Jurkat, Clone E6-1 (cell line): ENCODE data around the gene CABP4.
"Not testable (repeated sequence)": the region's sequence is repeated elsewhere in the genome, so short reads cannot be mapped to it uniquely, and the experiment has no call there.

Experiments used
- DNase-seq: peaks from one replicate; pipeline ENCODE4 v3.0.0-alpha.2; 2011; ENCODE audit warnings: low read depth, low spot score
- H3K4me3 ChIP-seq: 2 replicates; pipeline ENCODE4 v1.5.1; 2011; ENCODE audit warnings: mild to moderate bottlenecking, low read length, control low read depth, moderate library complexity

The CABP4 gene

DNA sequence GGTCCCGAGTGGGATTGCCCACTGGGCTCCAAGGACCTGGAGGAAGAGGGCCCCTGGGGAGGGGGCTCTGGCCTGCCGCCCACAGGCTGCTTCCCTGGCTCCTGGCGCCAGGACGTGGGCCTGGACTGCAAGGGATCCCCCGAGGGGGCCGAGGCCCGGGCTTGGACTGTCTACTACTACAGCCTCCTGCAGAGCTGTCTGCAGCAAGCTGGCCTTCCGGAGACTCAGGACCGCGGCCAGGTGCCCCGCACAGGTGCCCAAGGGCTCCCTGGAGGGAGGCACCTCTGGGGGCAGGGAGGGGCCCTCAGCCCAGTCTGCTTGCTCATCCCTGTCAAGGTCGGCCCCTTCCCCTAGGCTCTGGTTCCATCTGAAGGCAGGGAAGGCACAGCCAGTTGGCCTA lies 37.7 kb upstream of the CABP4 start:
- peak overlapping the region; percentile 15; the same call in 1 of the 2 replicates for H3K4me3 ChIP-seq
- DNase-seq: no peak

GRCh38 chr11:67418476-67419281 lies 36.5 kb upstream of the CABP4 start:
- no peak for DNase-seq
- H3K4me3 ChIP-seq: peak overlapping the region; percentile 7

DNA sequence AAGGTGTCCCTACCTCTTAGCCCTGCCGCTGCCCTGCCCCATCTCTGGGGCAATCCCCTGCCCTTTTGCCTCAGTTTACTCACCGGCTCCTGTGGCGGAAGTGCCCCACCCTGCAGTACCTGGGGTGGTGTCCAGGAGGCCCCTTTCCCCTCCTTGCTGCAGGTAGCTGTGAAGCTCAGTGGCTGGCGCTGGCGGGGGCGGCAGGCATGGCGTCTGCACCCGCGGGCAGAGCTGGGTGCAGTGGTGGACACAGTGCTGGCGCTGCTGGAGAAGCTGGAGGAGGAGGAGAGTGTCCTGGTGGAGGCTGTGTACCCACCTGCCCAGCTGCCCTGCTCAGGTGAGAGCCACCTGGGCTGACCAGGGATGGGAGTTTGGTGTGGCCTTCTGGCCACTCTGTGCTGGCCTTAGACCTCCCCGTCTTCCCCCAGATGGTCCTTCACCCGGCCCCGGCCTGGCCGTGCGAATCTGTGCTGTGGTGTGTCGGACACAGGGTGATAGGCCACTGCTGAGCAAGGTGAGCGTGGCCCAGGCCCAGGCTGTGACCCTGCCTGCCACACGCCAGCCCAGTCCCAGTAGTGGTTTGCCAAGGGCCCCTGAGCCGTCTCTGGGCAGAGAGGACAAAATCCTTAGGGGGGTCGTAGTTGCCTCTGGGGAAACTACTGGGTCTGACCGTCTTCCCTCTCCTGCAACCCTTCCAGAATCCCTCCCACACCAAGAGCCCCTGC lies 35.7 kb upstream of the CABP4 start:
- peak overlapping the region; percentile 7 for H3K4me3 ChIP-seq
- DNase-seq: no peak

GRCh38 chr11:67420147-67420645 lies 35.0 kb upstream of the CABP4 start:
- DNase-seq: no peak
- H3K4me3 ChIP-seq: peak overlapping the region; percentile 49

DNA sequence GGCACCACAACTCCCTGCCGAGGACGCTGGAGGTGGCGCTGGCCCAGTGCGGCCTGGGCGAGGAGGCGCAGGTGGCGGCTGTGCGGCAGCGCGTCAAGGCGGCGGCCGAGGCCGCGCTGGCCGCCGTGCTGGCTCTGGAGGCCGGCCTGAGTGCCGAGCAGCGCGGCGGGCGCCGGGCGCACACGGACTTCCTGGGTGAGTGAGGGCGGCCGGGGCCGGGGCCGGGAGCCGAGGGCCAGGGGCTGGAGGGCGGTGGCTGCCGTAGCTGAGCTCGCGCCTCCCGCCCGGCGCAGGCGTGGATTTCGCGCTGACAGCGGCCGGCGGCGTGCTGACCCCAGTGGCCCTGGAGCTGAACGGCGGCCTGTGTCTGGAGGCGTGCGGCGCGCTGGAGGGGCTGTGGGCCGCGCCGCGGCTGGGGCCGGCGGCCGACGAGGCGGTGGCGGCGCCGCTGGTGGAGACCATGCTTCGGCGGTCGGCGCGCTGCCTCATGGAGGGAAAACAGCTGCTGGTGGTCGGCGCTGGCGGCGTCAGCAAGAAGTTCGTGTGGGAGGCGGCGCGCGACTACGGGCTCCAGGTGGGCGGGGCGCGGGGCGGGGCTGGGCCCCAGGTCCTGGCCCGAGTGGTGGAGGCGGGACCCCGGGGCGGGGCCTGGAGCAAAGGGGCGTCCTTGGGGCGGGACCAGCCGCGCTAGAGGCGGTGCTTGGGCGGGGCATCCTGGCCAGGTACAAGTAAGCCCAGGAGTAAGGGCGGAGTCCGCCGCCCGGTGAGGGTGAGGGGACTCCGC lies 34.3 kb upstream of the CABP4 start:
- DNase-seq: peak; percentile 88
- H3K4me3 ChIP-seq: peak overlapping the region; percentile 49

DNA sequence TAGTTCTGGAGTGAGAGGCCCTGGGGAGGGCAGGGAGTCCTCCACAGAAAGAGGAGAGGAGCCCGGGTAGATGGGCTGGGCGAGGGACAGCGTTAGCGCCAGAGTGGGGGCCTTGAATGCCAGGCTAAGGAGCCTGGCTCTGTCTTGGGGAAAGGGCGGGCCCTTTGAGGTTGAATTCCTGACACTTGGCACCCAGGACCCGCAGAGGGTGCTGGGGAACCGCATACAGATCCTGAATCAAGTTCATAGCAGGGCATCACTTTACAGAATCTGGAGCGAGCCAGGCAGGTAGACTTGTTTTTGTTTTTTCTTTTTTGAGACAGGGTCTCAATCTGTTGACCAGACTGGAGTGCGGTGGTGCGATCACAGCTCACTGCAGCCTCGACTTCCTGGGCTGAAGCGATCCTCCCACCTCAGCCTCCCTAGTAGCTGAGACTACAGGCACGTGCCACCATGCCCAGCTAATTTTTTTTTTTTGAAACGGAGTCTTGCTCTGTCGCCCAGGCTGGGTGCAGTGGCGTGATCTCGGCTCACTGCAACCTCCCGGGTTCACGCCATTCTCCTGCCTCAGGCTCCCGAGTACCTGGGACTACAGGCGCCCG lies 33.6 kb upstream of the CABP4 start:
- no peak for DNase-seq
- H3K4me3 ChIP-seq: 0 out of 2 replicates have a peak overlapping the region, but pooled peaks have one; percentile 16

- no peak for DNase-seq
- H3K4me3 ChIP-seq: no peak overlapping the region
These were observed 32.3 kb upstream of the CABP4 start for GRCh38 chr11:67422891-67423290.

GRCh38 chr11:67423466-67423865 lies 31.7 kb upstream of the CABP4 start:
- no peak overlapping the region for H3K4me3 ChIP-seq
- no peak for DNase-seq

- DNase-seq: no peak
- H3K4me3 ChIP-seq: no peak overlapping the region
These were observed 31.1 kb upstream of the CABP4 start for GRCh38 chr11:67423891-67424613.

- peak overlapping the region; percentile 100 for H3K4me3 ChIP-seq
- not testable (repeated sequence) for DNase-seq
These were observed 27.7 kb upstream of the CABP4 start for GRCh38 chr11:67427364-67427859.

DNA sequence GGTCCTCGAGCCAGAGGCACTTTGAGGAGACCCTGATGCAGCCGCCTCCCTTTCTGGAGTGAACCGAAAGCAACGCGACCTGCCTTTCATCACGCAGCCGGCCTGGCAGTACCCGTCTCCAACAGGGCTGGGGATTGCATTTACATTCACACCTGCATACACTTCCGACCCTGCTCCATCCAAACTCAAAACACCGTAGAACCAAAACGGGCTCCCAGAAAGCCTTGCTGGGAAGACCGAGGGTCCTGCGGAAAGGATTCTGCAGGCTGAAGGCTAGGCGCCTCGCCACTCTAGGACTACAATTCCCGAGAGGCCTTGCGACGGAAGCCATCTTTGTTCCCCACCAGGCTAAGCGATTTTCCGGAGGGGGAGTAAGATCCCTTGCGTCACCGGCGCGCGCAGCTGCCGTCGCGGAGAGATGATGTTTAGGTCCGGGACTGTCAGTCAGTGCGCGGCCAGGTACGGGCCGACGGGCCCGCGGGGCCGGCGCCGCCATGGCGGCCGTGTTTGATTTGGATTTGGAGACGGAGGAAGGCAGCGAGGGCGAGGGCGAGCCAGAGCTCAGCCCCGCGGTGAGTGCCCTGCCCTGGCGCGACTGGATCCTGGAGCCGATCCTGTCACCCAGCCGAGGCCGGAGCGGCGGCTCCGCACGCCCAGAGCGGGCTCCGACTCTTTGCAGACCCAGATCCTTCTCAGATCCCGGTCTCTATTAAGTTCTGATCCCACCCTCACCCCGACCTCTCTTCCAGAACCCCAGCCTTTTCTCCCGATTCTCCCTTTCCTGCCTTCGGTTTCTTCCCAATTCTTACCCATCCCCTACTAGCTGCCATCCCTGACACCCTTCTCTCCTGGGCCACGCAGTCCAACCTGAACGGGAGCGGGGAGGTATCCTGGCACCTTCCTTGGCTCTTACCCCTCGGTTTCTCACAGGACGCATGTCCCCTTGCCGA lies 26.8 kb upstream of the CABP4 start, which contains the start of gene RPS6KB2:
RPS6KB2 (plus strand) TSS at position 443 of the 950 bp plus-strand sequence; CDS start at position 495, 52 bp downstream.
- H3K4me3 ChIP-seq: peak within 1 kb of the TSS; percentile 100
- DNase-seq: peak; percentile 97

GRCh38 chr11:67429038-67429668 lies 26.0 kb upstream of the CABP4 start:
- no peak for DNase-seq
- H3K4me3 ChIP-seq: peak overlapping the region; percentile 100

- H3K4me3 ChIP-seq: no peak overlapping the region
- DNase-seq: no peak
These were observed 25.4 kb upstream of the CABP4 start for GRCh38 chr11:67429722-67430121.

GRCh38 chr11:67431346-67432249 lies 23.6 kb upstream of the CABP4 start:
- DNase-seq: no peak
- H3K4me3 ChIP-seq: no peak overlapping the region

DNA sequence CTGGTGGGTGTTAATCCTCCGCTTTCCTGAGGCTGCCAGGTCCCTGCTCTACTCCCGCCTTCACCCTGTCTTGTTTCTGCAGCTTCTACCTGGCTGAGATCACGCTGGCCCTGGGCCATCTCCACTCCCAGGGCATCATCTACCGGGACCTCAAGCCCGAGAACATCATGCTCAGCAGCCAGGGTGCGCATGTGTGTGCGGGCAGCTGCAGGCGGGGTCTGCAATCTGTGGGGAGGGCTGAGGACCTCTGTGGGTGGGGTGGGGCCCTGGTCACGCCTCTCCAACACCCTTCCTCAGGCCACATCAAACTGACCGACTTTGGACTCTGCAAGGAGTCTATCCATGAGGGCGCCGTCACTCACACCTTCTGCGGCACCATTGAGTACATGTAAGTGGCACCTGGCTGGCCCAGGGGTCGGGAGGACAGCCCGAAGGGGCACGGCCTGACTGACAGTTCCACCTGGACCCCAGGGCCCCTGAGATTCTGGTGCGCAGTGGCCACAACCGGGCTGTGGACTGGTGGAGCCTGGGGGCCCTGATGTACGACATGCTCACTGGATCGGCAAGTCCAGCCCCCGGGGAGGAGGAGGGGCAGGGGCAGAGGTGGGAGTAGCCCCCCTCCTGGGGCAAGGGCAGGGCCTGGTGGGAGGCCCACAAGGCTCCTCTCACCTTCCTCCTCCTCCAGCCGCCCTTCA lies 22.4 kb upstream of the CABP4 start:
- no peak for DNase-seq

More for the DNA sequence above, 22.4 kb upstream of the CABP4 start:
- no peak overlapping the region for H3K4me3 ChIP-seq
